GM12872 (cell line): ENCODE data around the gene C20orf204.

ENCODE experiments used
- CTCF ChIP-seq: IDR thresholded peaks from 3 replicates; pipeline ENCODE4 v1.5.1; 2011; ENCODE audit warnings: low read depth, mild to moderate bottlenecking, low read length, moderate library complexity; ENCODE audit not compliant: insufficient read depth

Gene C20orf204

DNA sequence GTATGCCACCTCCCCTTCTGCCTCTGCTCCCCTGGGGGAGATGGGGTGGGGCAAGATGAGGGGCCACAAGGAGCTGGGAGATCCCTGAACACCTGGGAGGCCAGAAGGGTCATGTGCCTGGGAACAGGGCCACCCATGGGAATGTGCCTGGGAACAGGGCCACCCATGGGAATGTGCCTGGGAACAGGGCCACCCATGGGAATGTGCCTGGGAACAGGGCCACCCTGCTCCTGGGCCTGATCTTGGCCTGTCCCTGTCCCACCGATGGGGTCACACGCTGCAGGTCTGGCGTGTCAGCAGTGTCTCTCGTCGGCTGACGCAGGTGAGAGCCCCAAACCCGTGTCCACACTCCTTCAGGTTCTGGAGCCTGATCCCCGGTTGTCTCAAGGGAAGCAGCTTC, 39.0 kb downstream of the C20orf204 start:
- TF ChIP-seq CTCF: no peak

DNA sequence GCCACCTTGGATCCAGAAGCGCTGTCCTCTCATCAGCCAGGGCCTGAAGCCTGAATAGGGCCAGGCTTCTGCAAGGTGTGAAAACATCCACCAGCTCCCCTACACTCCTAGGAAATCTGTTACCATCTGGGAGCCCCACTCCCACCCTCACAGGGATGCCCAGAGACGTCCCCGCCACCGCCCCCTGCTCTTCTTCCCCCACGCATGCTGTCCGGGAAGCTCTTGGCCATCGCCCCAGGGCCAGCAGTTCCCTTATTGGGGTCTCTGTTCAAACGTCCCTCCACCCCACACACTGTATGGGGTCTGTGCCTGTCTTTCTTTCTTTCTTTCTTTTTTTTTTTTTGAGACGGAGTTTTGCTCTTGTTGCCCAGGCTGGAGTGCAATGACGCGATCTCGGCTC, 39.6 kb downstream of the C20orf204 start:
- TF ChIP-seq CTCF: no peak

GRCh38 chr20:64076061-64076997, 40.3 kb downstream of the C20orf204 start:
- TF ChIP-seq CTCF: no peak

DNA sequence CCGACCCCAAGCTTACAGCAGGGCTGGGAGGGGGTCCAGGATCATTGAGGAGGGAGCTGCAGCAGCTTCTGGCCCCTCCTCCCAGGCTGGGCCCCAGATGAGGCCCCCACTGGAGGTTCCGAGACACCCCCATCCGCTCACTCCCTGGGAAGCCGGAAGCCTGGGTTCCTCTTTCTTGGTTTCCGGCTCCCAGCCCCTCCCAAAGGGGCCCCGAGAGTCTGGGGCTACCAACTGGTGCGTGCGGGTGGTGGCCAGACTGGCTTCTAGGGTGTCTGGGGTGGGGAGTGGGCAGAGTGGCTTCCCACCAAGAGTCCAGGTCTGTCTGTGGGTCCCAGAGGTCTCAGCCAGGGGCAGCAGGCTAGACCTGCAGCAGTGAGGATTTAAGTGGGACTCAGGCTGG, 41.1 kb downstream of the C20orf204 start:
- no peak for TF ChIP-seq CTCF

GRCh38 chr20:64077541-64077875, 41.5 kb downstream of the C20orf204 start:
- TF ChIP-seq CTCF: no peak

DNA sequence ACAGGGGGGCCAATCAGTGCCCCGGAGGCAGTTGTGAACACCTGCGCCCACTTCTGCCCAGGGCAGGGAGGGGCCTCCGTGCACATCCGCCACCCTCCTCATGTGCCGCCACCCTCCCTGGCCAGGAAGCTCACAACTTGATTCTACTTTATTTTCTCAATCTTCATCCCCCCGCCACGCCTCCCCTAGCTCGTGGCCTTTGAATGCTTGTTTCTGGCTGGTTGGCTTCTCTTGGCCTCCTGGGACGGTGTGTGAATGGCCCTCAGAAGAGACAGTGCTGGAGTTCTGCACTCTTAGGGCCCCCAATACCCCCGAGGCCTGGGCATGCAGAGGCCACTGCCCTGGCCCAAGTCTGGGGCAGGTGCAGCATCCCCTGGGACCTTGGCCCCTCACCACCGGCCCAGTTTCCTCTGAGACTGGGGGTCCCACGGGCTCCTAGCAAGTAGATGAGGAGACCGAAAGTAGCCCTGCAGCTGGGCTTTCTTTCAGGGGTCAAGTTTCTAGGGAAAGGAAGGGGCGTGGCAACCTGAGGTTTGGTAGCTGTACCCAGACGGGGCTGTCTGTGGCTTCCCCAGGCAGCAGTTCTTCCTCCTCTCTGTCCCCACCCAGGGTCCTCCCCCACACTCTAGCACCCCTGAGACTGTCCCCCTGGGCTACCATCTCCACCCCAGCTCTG, 42.0 kb downstream of the C20orf204 start:
- no peak for TF ChIP-seq CTCF

DNA sequence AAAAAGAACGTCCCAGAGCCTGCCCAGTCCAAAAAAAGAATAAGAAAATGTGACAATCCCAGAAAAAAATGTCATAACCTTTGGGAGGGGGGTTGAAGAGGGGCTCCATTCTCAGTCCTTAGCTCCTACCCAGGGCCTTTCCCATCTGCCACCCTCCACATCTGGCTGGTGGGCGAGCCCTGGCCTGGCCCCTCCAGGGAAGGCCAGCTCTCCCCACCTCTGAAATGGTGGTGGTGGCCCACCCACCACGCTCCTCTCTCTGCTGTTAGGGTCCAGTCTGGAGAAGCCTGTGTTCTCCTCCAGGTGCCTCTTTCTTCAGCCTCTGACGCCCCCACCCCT, 42.9 kb downstream of the C20orf204 start:
- no peak for TF ChIP-seq CTCF
